GM18507 (cell line): ENCODE data around the gene ADGRG1.
"Not testable (repeated sequence)": the region's sequence is repeated elsewhere in the genome, so short reads cannot be mapped to it uniquely, and the experiment has no call there.

Source experiments
- DNase-seq: peaks from one replicate; pipeline ENCODE4 v3.0.0; 2011; ENCODE audit warnings: low read depth; ENCODE audit not compliant: insufficient read length; ENCODE audit errors: extremely low spot score
- FAIRE-seq: peaks from 2 replicates; lab custom pipeline; 2011; peaks lifted over from hg19 to GRCh38; lab: Jason Lieb, UNC

The ADGRG1 gene

DNA sequence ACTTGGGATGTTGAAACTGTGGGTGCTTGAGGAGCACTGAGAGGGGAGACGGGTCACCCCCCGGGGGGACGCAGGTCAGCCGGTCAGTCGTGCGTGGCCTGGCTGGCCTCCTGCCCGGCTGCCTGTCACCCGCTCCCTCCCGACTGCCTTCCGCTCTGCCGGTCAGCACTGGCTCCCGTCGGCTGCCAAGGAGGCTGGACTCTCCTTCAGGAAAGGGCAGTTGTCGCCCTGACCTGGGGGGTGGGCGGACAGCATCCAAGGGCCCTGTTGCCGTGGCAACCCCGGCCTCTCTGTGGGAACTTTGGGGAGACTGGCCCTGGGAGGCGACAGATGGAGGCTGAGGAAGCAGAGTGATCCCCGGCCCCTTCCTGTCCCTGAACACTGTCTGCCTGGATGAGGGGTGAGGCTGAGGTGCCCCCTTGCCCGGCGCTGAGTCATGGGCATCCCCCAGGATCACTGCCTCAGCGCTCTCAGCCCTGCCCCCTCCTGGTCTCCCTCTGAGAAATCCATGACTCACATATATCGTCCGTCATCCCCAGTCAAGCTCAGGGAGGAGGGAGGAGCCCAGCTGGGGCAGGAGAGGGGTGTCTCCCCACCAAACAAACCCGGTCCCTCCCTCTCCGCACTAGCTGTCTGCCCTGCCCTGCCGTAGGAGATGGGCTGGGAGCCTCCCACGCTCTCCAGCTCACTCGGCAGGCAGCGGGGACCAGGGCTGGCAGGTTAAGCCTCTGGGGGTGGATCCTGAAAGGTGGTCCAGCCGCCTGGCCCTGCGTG is at the start of gene ADGRG1:
Gene ADGRG1, plus strand, starts transcription at position 623 of the 774 bp plus-strand sequence. CDS start 21,658 bp downstream, outside the sequence.
- DNase-seq, result no peak
- FAIRE-seq, result no peak

- no peak for FAIRE-seq
These were observed 49.1 kb upstream of the ADGRG1 start for GRCh38 chr16:57579361-57579665.

GRCh38 chr16:57585051-57585687 is 43.3 kb upstream of the ADGRG1 start:
- FAIRE-seq, result no peak
- no peak for DNase-seq

More at GRCh38 chr16:57579361-57579665, 49.1 kb upstream of the ADGRG1 start:
- no peak for DNase-seq

DNA sequence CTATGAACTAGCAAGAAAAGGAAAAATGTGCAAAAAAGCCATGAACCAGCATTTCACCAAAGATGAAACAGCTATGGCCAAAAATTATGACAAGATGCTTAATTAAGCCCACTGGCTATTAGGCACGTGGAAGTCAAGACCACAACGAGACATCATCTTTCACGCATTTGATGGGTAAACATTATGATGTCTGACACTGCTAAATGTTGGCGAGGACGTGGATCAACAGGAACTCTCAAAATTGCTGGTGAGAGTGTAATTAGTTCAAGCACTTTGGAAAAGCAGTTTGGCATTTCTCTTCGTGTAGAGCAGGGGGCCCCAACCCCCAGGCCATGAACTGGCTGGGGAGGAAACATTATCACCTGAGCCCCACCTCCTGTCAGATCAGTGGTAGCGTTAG is 39.6 kb upstream of the ADGRG1 start:
- FAIRE-seq (no peak), DNase-seq (no peak)

DNA sequence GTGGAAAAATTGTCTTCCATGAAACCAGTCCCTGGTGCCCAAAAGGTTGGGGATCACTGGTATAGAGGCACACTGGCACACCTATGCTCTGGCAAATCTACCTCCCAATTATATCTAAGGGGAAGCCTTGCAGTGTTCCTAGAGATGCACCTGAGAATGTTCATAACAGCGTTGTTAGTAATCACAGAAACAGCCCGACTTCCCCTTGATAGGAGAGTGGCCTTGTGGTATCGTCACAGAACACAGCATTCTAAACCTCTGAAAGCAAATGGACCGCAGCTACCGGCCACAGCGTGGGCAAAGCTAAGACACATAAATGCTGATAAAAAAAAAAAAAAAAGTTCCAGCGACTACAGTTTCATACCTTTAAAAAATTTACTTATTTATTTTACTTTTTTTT is 39.1 kb upstream of the ADGRG1 start:
- DNase-seq (no peak), FAIRE-seq (no peak)

DNA sequence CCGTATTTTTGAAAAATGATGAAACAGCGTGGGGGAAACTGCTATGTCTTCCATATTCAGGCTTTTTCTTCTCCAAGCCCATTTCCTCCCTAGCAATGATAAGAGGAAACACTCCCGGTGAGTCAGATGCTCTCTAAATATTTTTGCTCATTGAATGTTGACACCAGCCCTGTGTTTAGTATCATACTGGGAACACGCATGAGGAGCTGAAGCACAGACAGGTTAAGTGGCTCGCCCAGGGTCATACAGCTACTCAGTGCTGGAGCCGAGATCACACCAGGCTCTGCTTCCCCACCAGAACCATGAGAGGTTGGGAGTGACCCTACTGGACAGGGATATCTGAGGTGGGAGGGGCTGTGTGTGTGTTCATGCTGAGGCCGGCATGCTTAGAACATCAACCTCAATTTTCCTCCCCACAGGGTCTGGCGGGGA is 37.8 kb upstream of the ADGRG1 start:
- DNase-seq, result no peak
- FAIRE-seq, result no peak

DNA sequence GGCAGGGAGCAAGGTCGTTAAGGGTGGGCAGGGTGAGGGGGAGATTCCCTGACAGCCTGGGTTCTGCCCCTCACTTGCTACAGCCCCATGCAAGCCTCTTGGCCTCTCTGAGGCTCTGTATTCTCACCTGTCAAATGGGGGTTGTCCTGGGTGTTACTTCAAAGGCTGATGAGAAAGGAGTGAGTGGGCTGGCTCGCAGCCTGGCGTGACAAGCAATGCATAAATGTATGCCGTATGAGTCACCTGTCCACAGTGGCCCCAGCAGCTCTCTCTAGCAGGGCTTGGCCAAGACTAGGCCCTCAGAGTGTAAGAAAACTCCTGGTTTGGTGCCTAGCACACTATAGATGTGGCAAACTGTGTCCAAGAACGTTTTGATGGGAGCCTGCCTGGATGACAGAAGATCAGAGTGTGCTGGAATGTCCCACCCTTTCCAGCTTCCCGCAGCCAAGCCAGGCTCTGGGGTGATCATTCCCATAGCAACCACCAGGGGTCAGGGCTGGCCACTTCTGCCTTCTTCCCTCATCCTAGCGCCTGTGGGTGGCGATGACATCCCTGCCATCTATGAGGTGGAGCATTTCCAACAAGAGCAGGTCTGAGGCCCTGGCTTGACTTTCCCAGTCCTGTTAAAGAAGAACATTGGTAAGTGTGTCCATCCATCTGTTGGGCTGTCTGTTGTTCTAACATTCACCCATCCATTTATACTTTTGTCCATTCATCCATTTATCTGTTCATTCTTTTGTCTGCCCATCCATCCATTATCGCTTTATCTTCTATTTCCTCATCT is 37.2 kb upstream of the ADGRG1 start:
- DNase-seq, result peak; percentile 44
- peak; percentile 77 for FAIRE-seq

DNA sequence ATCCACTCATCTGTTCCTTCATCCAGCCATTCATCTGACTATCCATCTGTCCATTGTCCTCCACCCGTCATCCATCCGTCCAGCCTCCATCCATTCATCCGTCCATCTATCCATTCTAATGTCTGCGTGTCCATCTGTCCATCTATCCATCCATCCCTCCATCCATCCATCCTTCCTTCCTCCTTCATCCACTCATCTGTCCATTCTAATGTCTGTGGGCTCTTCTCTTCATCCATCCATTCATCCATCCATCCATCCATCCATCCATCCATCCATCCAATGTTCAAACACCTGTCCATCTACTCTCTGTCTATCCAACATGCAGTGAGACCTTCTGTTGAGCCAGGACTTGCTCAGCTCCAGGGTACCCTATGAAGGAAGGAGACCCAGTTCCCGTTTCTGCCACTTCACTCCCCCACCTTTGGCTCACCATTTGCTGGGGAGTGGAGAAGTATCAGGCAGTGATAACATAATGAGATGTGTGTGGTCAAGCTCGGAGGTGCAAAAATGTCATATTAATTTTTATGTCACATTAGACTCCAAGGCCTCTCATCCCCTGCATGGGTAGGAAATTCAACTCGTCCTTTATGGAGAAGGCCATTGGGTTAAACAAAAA is 36.5 kb upstream of the ADGRG1 start:
- DNase-seq (no peak), FAIRE-seq (peak; percentile 26)

- no peak for DNase-seq
- peak; percentile 67 for FAIRE-seq
These were observed 35.8 kb upstream of the ADGRG1 start for GRCh38 chr16:57592591-57593003.

DNA sequence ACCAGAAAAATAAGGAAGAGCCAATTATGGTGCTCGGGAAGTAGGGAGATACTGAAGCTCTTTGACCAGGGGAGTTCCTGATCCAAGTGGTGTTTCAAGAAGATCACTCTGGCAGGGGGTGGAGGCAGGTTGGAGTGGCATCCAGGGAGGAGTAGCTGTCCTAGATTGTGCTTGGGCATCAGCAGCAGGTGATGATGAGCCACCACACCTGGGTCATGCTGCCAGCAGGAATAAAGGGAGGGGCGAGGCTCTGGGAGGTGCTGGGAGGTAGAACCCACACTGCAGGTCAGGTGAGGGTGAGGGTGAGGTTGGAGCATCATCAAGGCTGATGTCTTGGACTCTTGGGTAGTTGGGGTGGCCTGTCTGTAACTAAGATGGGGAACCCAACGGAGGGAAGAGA is 35.4 kb upstream of the ADGRG1 start:
- no peak for FAIRE-seq
- DNase-seq, result no peak

DNA sequence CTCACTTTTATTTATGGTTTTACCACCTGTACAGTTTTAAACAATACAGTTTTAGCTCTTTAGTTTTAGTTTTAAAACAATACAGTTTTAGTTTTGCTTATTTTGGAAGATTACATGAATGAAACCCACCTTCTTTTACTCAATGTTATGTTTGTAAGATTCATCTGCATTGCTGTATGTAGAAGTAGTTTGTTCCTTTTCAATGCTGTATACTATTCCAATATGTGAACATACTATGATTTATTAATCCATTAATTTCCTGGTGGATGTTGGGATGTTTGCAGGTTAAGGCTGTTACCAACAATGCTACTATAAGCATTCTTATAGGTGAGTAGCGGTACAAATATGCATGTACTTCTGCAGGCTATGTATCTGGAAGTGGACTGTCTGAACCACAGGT is 34.4 kb upstream of the ADGRG1 start:
- DNase-seq, result no peak
- no peak for FAIRE-seq

GRCh38 chr16:57594531-57595031 is 33.8 kb upstream of the ADGRG1 start:
- DNase-seq (no peak), FAIRE-seq (no peak)

- DNase-seq, FAIRE-seq: not testable (repeated sequence)
These were observed 32.2 kb upstream of the ADGRG1 start for GRCh38 chr16:57596234-57596633.

GRCh38 chr16:57598437-57598836 is 30.0 kb upstream of the ADGRG1 start:
- FAIRE-seq (no peak), DNase-seq (no peak)

DNA sequence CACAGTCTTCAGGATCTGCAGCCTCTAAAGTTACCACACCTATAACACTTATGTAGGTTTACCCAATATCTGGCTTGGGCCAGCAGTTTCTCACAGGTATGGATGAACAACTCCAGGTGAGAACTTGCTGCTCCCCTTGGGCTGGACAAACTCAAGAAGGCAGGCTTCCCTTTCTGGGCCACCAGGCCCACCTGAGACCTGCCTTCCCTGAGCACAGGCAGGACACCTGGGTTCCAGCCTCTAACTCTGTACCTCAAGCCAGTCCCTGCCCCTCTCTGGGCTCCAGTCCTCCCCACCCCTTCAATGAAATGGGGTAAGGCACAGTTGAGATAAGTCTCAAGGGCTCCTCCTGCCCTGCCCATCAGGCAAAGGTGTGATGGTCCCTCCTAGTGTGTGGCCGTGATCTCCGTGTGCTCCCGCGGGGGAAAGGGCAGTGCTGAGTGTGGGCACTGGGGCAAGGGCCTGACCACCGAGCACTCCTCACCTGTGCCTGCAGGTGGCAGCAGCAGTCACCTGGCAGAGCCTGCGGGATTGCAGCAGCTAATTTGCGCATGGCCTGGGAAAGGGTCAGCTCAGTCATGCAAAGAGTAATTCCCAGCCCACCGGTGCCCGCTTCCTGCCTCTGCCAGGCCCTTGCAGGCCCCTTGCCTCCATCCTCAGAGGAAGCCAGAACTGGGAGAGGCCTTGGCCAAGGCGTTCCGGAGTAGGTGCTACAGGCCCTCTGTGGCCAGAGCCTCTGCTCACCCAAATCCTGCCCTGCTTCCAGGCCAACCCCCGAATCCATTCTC is 28.2 kb upstream of the ADGRG1 start:
- FAIRE-seq (peak; percentile 65), DNase-seq (no peak)

DNA sequence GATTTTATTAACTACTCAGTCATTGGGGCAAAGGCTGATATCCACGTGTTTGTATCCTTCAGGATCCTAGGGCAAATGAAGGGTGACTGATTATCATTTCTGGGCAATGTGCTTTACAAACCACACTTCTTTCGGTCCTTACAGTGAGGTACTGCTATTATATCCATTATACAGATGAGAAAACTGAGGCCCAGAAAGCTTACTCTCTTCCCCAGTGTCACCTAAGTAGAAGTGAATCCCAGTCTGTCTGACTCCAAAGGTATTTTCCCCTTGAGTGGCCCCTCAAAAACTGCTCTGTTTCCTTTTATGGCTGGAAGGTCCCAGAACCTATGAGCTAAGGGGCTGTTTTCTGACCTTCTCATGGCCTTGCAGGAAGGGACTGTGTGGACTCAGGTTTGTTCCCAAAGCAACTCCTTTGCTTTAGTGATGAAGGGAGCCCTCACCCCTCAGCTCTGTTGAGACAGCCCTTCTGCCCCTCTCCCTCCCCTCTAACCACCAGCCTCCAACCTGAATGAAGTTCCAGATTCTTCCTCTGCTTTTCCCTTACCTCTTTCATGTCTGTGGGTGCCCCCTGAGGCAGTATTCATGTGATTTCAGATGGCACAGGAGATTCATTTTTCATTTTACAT is 27.4 kb upstream of the ADGRG1 start:
- no peak for FAIRE-seq
- no peak for DNase-seq

DNA sequence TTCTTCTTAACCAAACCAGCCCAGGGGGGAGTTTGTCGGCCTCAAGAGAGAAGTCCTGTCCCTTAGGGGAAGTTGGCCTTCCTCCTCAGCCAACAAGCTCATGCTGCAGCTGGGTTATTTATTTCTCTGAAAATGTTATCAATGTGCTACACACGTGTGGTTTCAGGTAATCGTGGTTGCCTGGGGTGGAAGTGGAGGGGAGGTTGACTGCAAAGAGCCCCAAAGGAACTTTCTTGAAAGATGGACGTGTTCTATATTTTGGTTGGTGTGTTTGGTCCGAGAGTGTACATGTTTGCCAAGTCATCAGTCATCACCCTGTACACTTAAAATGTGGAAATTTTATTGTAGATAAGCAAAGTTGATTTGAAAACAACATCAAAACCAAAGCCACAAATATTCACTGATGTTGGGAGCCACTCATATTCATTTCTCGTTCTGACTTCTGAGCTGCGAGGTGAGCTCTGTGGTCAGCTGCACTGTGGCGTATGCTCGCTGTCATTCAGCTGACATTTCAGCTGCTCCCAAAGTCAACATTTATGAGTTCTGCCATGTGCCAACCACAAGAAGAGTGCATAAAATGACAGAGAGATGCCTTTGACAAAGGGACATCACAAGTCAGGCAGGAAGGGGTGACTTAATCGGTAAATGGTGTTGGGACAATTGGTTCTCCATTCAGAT is 26.5 kb upstream of the ADGRG1 start:
- DNase-seq, result peak; percentile 39
- peak; percentile 93 for FAIRE-seq
